Measurements from ENCODE around the gene PDPK1.

PDPK1 gene

GRCh38 chr16:2507665-2508064 lies 30.2 kb upstream of the PDPK1 start:
- DNase-seq, result no peak

DNA sequence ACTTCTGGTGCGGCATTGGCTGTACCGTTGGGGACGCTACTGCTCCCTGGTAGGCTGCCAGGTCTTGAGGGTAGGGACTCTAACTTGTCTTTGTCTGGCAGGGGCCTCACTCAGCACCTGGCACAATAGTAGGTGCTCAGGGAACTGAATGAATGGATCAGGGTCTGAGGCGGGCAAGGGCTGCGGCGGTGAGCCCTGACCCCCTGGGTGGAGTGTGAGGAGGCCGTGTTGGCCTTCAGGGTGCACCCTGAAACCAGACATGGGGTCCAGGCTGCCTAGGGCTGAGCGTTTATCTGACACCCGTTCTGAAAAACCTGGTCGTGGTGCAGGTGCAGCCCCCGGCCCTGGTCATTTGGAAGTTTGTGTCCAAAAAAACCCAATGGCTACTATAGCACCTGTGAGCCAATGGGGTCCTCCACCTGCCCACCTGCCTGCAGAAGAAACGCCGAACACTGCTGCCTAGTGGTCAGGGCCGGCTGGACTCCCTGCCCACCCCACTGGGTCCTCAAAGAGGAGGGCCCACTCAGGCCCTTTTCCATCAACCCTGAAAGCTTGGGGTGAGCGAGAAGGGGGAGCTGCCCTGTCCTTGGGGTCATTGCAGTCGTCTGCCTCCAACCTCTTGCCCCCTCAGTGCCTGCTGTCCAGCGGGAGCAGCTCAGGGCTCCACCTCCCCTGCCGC lies 29.0 kb upstream of the PDPK1 start:
- no peak for DNase-seq

DNA sequence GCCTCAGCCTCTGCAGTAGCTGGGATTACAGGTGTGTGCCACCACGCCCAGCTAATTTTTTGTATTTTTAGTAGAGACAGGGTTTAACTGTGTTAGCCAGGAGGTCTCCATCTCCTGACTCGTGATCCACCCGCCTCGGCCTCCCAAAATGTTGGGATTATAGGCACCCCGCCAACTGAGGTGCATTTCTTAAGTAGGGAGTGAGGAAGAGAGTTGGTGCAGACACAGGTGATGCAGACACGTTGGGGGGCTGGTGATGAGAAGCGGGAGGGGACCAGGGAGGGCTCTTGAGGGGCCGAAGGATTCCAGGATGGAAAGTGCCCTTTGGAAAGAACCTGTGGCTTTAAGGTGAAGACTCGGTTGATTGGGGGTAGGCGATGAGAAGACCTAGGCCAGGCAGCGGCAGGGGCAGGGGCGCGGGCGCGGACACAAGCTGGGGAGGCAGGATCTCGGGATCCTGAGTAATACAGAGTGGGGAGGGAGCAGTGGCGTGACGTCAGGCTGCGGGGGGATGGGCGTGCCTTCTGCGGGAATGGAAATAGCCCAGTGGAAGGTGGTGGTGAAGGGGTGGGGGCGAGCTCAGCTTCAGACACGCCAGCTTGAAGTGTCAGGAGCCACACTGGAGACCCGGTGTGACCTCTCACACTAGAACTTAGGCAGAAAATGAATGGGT lies 26.6 kb upstream of the PDPK1 start:
- no peak for DNase-seq

DNA sequence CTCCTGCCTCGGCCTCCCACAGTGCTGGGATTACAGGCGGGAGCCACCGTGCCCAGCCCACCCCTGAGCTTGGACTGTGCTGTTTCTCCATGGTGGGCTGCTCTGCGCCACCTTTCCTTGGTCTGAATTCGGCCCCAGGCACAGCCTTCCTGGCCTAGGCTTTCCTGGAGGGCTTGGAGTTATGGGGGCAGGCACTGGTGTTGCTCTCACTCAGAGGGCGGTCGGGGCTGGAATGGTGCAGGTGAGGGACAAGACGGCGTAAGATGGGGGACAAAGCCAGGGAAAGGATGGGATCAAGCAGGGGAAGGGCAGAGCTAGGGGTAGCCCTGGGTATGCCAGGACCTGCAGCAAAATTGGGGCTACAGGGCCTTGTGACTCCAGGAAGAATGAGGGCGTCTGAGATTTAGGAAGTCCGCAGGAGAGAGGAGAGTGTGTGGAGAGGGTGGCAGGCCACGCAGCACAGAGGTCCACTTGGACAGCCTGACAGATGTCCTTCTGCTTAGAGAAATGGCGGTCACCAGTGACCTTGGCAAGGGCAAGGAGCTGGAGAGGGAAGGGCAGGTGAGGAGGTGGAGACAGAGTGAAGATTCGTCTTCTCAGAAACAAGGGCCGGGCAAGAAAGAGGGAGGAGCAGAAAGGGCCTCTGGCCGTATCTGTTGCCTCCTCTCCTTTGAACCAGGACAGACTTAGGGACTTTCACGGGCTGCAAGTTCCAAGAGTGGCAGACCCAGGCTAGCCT lies 25.7 kb upstream of the PDPK1 start:
- no peak for DNase-seq

DNA sequence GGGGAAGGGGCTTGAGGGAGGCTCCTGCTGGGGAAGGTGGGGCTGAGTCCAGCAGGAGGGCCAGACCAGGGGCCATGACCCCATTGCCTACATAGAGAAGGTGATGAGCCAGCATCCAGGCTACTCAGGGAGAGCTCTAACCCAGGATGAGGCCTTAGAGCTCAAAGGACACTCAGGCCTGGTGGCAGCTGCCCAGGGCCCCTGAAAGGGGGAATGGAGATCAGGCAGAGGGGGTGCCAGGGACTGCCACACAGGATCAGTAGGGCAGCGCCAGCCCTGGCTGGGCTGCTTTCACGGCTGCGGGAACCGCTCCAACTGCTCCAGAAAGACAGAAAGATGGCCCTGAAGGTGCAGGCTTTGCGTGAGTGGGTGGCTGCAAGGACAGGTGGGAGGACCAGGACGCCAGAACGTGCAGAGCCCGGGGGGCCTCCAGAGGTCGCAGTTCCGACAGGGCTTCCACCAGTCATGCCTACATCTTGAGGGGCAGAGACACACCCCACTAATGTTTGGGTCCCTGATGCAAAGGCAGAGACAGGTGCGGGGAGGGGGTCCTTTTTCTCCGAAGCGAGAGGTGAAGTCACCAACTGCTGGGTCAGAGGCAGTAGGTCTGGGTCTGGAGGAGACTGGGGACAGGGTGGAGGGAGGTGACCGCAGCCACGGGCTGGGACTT lies 25.0 kb upstream of the PDPK1 start:
- DNase-seq, result no peak

GRCh38 chr16:2513405-2514332 lies 24.2 kb upstream of the PDPK1 start, which contains the start of gene ATP6V0C:
ATP6V0C (plus strand) TSS chr16:2513952; CDS start chr16:2514104, 152 bp downstream.
- DNase-seq, result peak; percentile 90

GRCh38 chr16:2514333-2515179 lies 23.3 kb upstream of the PDPK1 start:
- DNase-seq, result peak; percentile 31

DNA sequence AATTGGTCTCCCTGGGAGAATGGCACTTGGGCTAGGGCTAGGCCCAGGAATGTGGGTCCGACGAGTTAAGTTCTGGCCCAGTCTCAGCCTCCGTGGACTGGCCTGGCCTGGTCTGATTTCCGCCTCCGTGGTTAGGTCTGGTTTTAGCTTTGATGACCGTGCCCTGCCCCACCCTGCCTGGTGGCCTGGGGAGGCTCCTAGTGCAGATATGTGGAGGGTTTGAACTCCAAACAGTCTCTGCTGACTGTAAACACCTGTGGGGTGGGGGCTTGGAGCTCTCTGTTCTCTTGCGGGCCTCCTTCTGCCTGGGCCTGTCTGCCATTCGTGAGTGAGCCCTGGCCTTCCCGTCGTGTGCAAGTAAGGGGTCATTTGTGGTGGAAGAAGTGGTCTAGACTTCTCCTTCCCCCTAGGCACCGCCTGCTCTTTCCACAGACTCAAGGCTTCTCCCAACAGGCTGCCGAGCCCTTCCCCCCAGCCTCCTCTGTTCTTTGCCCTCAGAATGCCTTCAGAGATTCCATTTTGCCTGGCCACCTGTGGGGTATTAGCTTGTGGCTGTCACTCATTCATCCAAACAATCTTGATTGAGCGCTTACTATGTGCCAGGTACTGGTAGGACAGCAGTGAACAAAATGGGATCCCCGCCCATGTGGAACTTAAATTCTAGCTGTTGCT lies 22.5 kb upstream of the PDPK1 start:
- no peak for DNase-seq

DNA sequence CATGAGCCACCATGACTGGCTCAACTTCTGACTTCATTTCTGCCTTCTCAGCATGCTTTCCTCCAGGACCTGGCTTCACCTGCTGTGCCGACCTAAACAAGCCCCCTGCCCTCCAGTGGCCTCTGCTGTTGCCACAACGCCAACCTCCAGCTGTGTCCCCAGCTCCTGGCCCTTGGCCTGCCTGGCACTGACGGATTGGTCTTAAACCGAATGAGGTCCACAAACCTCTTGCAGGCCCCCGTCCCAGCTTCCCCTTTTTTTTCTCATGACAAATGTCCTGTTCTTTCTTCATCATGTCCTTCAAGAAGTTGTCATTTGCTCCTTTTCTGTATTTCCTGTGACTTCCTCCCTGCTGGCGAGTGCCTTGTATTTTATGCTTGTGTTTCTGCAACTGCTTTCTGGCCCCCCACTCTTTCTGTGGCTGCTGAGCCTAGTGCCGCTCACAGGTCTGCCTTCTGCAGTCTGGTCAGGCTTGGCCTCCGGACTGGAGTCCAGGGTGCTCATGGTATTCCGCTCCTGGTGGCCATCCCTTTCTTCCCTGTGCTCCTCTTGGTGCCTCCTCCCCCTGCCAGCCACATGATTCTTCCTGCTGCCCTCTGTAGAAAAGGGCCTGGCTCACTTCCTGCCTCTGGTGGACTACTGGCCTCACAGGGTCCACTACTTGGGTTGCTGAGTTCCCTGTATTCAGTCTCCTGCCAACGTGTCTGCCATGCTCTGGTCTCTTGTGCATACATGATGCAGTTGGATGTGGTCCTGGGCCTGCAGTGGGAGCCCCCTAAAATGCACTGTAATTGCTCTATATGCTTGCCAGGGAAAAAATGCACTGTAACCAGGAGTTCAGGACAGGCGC lies 21.2 kb upstream of the PDPK1 start:
- DNase-seq, result no peak

DNA sequence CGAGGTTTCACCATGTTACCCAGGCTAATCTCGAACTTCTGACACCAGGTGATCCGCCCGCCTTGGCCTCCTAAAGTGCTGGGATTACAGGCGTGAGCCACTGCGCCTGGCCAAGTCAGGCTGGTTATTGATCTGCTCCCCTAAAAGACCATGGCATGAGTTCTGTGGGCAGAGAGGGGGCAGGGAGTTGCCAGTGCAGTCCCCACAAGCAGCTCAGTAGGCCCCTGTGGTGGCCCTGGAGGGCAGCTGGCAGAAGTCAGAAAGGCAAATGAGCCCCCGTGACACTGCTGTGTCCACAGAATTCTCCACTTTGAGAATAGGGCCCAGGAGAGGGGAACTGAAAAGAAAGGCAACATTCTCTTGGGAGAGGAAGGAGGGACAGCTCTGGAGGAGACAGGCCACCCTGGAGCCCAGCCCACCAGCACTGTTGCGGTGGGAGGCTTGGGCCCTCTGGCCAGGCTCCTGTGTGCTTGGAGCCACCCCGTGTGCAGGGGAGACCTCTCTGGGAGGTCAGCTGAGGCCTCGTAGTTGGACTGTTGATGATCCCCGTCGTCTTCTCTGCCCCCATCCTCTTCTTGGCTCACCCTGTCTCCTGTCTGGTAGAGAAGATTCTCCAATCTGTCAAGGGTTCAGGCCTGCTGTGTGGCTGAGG lies 19.7 kb upstream of the PDPK1 start:
- no peak for DNase-seq

GRCh38 chr16:2518823-2519710 lies 18.8 kb upstream of the PDPK1 start:
- DNase-seq, result no peak

GRCh38 chr16:2519711-2520080 lies 18.1 kb upstream of the PDPK1 start:
- DNase-seq, result no peak

- peak; percentile 89 for DNase-seq
Observed at GRCh38 chr16:2520097-2520783, 17.6 kb upstream of the PDPK1 start, which contains the start of gene AMDHD2. AMDHD2 (plus strand) TSS chr16:2520371; CDS start chr16:2520459, 88 bp downstream.

DNA sequence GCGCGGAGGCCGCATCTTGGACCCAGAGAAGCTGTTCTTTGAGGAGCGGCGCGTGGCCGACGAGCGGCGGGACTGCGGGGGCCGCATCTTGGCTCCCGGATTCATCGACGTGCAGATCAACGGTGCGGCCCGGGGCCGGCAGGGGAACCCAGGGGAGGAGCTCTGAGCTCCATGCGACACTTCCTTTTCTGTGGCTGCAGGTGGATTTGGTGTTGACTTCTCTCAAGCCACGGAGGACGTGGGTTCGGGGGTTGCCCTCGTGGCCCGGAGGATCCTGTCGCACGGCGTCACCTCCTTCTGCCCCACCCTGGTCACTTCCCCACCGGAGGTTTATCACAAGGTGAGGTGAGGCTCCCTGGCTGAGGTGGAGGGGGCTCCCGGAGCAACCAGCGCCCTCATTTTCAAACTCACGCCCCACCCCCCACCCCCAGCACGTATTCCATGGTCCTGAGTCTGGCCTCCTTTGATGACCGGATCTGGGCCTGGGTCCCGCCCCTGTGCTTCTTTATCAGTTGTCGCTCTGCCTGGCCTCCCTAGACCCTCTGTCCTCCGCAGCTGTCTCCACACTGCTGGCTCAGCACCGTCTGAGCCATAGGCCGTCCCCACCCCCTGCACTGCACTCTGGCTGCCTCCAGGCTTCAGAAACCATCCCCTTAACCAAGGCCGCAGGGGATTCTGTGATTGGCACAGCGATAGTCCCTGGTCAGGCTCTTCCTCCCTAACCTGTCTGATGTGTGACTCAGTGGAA lies 16.9 kb upstream of the PDPK1 start:
- peak; percentile 63 for DNase-seq

- DNase-seq, result no peak
Observed at GRCh38 chr16:2523801-2524231, 14.0 kb upstream of the PDPK1 start.

GRCh38 chr16:2524339-2524938 lies 13.4 kb upstream of the PDPK1 start:
- no peak for DNase-seq
